Measurements from ENCODE around the gene NOVA1.

- TF ChIP-seq CTCF (IDR thresholded peaks at IDR 0.05) (no peak), POLR2A (IDR thresholded peaks at IDR 0.05) (no peak)
These were observed 59.7 kb downstream of the NOVA1 start for GRCh38 chr14:26538176-26538575.
